Right lung (tissue), 5 donors: ENCODE results near the gene SH3BP5. TPM values are rescaled to one million over a fixed set of nuclear protein-coding genes. Genes with fewer than 3 reads are reported as not detected.

Experiments
- DNase-seq, 2 donors: peaks; one replicate each; pipeline ENCODE4 v3.0.0-alpha.2; 2013
- polyA plus RNA-seq, 5 donors: library from polyadenylated mRNA; unstranded; fragments of 120-200 nt; gene quantifications; one replicate each; pipeline versions ENCODE4 v1.2.1 to v1.2.3, GENCODE V29; 2013; ENCODE audit warnings: inconsistent platforms in 1 of 5, low replicate concordance in 1 of 5; ENCODE audit not compliant: insufficient read length in 5 of 5, insufficient read depth in 1 of 5

Gene SH3BP5
- polyA plus RNA-seq, 5 donors = 54.1 to 63.6 (median 59.4) TPM

GRCh38 chr3:15327941-15328340, 4.4 kb downstream of the SH3BP5 start:
- DNase-seq = no peak

GRCh38 chr3:15326673-15327072, 5.7 kb downstream of the SH3BP5 start:
- DNase-seq = no peak

- DNase-seq = no peak
These were observed 6.3 kb downstream of the SH3BP5 start for GRCh38 chr3:15326037-15326436.

GRCh38 chr3:15325228-15325627, 7.2 kb downstream of the SH3BP5 start:
- DNase-seq = no peak

- DNase-seq = no peak
These were observed 8.0 kb downstream of the SH3BP5 start for GRCh38 chr3:15324379-15324808.

- DNase-seq = no peak
These were observed 9.3 kb downstream of the SH3BP5 start for GRCh38 chr3:15323063-15323462.

- no peak for DNase-seq
These were observed 11.0 kb downstream of the SH3BP5 start for GRCh38 chr3:15321349-15321748.

- DNase-seq = no peak
These were observed 12.8 kb downstream of the SH3BP5 start for GRCh38 chr3:15319575-15319974.

- no peak for DNase-seq
These were observed 13.2 kb downstream of the SH3BP5 start for GRCh38 chr3:15319136-15319535.

- no peak for DNase-seq
These were observed 13.7 kb downstream of the SH3BP5 start for GRCh38 chr3:15318661-15319060.

- DNase-seq = no peak
These were observed 15.4 kb downstream of the SH3BP5 start for GRCh38 chr3:15316998-15317435.

GRCh38 chr3:15315003-15315402, 17.4 kb downstream of the SH3BP5 start:
- no peak for DNase-seq

GRCh38 chr3:15314276-15314675, 18.1 kb downstream of the SH3BP5 start:
- no peak for DNase-seq

- no peak for DNase-seq
These were observed 18.9 kb downstream of the SH3BP5 start for GRCh38 chr3:15313461-15313860.

- no peak for DNase-seq
These were observed 19.8 kb downstream of the SH3BP5 start for GRCh38 chr3:15312550-15312949.

- no peak for DNase-seq
These were observed 21.7 kb downstream of the SH3BP5 start for GRCh38 chr3:15310491-15311370.

- DNase-seq = no peak
These were observed 22.6 kb downstream of the SH3BP5 start for GRCh38 chr3:15309662-15310335.

GRCh38 chr3:15307580-15307979, 24.8 kb downstream of the SH3BP5 start:
- no peak for DNase-seq

GRCh38 chr3:15306979-15307359, 25.4 kb downstream of the SH3BP5 start:
- DNase-seq = no peak

- DNase-seq = no peak
These were observed 27.0 kb downstream of the SH3BP5 start for GRCh38 chr3:15305359-15305844.

- DNase-seq = no peak
These were observed 28.7 kb downstream of the SH3BP5 start for GRCh38 chr3:15303728-15304127.

- DNase-seq = no peak
These were observed 29.2 kb downstream of the SH3BP5 start for GRCh38 chr3:15303216-15303615.

- DNase-seq = no peak
These were observed 30.6 kb downstream of the SH3BP5 start for GRCh38 chr3:15301761-15302160.
